Activated naive CD8-positive, alpha-beta T cell treated with anti-CD3 and anti-CD28 coated beads, Interleukin-2, amount 10 ng/mL, durations not matched to agents 7 days and 5 days (primary cell): Measurements from ENCODE around the gene TBC1D16. TPM values are rescaled to one million over a fixed set of nuclear protein-coding genes. Genes with fewer than 3 reads are reported as not detected.

Experiments
- ATAC-seq: fragments of 150-1000 bp; cut with Tn5 transposase; one replicate; pipeline ENCODE4 v1.10.0; 2021; ENCODE audit warnings: low read depth, moderate library complexity
- POLR2A ChIA-PET: fragments of 350-600 bp; sonication (Branson Sonifier 250); formaldehyde crosslinking; loops from one replicate; lab custom pipeline; 2021; ENCODE audit warnings: antibody characterized with exemption; lab: Charles Lee
- DNase-seq: peaks from one replicate; pipeline ENCODE4 v3.0.0; 2021
- H3K27ac Mint-ChIP-seq: one replicate; pipeline ENCODE4 v1.8.0; 2022; ENCODE audit warnings: mild to moderate bottlenecking, mixed read lengths
- H3K27me3 Mint-ChIP-seq: one replicate; pipeline ENCODE4 v1.8.0; 2022; ENCODE audit warnings: mild to moderate bottlenecking, moderate library complexity, mixed read lengths
- H3K36me3 Mint-ChIP-seq: one replicate; pipeline ENCODE4 v1.8.0; 2021; ENCODE audit warnings: mild to moderate bottlenecking, mixed read lengths
- H3K4me1 Mint-ChIP-seq: one replicate; pipeline ENCODE4 v1.8.0; 2021; ENCODE audit warnings: mixed read lengths
- H3K4me3 Mint-ChIP-seq: one replicate; pipeline ENCODE4 v1.8.0; 2022; ENCODE audit warnings: mild to moderate bottlenecking, moderate library complexity, mixed read lengths
- H3K9me3 Mint-ChIP-seq: one replicate; pipeline ENCODE4 v1.8.0; 2021; ENCODE audit warnings: mixed read lengths
- total RNA-seq, 2 experiments: library from RNA; stranded (reverse); gene quantifications; one replicate each; pipeline ENCODE4 v1.2.3, GENCODE V29; 2021

TBC1D16 gene, protein sequence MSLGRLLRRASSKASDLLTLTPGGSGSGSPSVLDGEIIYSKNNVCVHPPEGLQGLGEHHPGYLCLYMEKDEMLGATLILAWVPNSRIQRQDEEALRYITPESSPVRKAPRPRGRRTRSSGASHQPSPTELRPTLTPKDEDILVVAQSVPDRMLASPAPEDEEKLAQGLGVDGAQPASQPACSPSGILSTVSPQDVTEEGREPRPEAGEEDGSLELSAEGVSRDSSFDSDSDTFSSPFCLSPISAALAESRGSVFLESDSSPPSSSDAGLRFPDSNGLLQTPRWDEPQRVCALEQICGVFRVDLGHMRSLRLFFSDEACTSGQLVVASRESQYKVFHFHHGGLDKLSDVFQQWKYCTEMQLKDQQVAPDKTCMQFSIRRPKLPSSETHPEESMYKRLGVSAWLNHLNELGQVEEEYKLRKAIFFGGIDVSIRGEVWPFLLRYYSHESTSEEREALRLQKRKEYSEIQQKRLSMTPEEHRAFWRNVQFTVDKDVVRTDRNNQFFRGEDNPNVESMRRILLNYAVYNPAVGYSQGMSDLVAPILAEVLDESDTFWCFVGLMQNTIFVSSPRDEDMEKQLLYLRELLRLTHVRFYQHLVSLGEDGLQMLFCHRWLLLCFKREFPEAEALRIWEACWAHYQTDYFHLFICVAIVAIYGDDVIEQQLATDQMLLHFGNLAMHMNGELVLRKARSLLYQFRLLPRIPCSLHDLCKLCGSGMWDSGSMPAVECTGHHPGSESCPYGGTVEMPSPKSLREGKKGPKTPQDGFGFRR
- total RNA-seq = 1 to 10 TPM; 2.1 TPM

DNA sequence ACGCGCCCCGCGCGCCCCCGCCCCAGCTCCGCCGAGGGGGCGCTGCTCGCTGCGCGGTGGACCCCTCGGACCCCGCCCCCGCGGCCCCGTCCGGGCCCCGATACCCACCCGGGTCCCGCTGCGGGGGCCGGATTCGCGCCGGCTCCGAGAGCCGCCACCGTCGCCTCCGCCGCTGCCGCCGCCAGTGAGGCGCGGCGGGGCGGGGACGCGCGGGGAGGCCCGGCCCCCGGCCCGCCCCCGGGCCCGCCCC lies at the start of gene TBC1D16:
Gene TBC1D16 (minus strand): TSS at position 186 of the 250 bp plus-strand sequence. CDS start 22,325 bp downstream, outside the sequence.
- peaks cover 38% of the 10 kb centered on the region for H3K27me3 Mint-ChIP-seq
- peak within 1 kb of the TSS; percentile 93 for H3K4me3 Mint-ChIP-seq
- no peak for ATAC-seq
- H3K36me3 Mint-ChIP-seq = no peaks in the 10 kb centered on the region
- no peak for DNase-seq
- peaks cover 16% of the 10 kb centered on the region for H3K4me1 Mint-ChIP-seq
- POLR2A ChIA-PET = no interaction called here
- H3K27ac Mint-ChIP-seq = peak within 1 kb of the TSS; percentile 40
- H3K9me3 Mint-ChIP-seq = no peaks in the 10 kb centered on the region

DNA sequence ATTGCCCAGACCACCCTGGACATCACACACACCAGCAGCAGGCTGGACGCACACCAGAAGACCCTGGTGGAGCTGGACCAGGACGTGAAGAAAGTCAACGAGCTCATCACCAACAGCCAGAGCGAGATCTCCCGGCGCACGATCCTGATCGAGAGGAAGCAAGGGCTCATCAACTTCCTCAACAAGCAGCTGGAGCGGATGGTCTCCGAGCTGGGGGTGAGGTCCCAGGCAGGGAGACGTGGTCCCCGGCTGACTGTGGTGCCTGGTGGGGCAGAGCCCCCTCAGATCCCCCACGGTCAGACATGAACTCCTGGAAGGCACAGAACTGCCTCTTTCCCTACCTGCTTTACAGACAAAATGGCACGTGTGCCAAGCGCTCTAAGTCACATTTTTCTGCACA lies 49.1 kb upstream of the TBC1D16 start:
- no peak overlapping the region for H3K4me3 Mint-ChIP-seq
- H3K4me1 Mint-ChIP-seq = peaks cover 3% of the 10 kb centered on the region
- no peak for ATAC-seq
- H3K9me3 Mint-ChIP-seq = no peaks in the 10 kb centered on the region
- POLR2A ChIA-PET = no interaction called here
- H3K36me3 Mint-ChIP-seq = no peaks in the 10 kb centered on the region
- no peaks in the 10 kb centered on the region for H3K27me3 Mint-ChIP-seq
- DNase-seq = no peak
- no peak overlapping the region for H3K27ac Mint-ChIP-seq

DNA sequence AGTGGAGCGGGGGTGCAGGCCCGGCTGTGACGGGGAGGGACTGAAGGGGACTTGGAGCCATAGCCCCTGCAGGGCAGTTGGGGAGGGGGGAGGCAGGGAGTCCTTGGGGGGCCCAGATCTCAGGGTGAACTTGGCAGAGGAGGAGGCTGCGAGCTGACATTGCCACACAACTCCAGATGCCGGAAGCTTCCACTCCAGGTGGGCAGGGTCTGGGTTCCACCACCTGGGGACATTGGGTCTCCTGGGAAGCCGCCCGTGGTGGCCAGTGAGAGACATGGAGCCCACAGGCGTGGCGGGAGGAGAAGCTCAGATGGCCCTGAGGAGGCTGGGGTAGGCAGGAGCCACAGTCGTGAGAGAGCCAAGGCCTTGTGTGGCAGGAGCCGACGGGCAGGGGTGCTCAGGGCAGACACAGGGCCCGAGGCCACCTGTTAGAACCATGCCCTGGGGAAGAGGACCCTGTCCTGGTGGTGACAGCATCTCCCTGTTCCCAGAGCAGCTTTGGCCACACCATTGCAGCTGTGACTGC lies 47.5 kb upstream of the TBC1D16 start:
- Mint-ChIP-seq H3K36me3 (no peaks in the 10 kb centered on the region), H3K9me3 (no peaks in the 10 kb centered on the region), H3K27me3 (no peaks in the 10 kb centered on the region), H3K27ac (no peak overlapping the region), H3K4me1 (peaks cover 3% of the 10 kb centered on the region), H3K4me3 (no peak overlapping the region)
- POLR2A ChIA-PET = no interaction called here
- DNase-seq (no peak), ATAC-seq (no peak)

DNA sequence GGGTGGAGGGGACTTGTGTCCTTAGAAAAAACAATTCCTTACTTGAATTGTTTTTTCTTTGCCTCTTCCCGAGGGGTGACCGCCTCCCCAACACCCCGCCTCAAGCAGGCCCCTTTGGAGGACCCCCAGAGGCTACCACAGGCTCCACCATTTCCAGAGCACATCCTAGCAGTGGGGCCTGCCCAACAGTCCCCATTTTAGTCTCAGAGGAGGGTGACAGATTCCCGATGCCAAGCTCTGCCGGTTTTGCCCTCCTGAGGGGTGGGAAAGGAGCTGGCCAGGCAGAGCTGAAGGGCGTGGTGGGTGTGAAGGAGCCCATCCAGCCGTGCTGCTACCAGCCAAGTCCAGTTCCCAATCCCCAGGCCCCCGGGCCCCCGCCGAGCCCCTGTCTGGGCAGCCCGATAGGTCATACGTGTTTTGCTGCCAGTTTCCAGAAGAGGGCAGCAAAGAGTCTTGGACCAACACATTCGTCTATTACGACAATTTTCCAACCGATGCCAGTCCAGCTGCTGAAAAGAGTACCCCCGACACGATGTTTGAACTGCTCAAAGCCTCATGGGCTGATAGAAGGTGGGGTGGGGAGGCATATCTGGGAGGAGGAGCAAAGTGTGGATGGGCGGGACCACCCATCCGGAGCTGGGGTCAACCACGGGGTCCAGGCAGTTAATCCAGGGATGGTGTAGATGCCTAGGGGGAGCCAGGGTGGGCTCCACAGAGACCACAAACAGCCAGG lies 46.9 kb upstream of the TBC1D16 start:
- no peak overlapping the region for H3K4me3 Mint-ChIP-seq
- POLR2A ChIA-PET = no interaction called here
- no peaks in the 10 kb centered on the region for H3K9me3 Mint-ChIP-seq
- H3K27me3 Mint-ChIP-seq = no peaks in the 10 kb centered on the region
- H3K4me1 Mint-ChIP-seq = peaks cover 3% of the 10 kb centered on the region
- ATAC-seq = peak; percentile 58
- DNase-seq = peak; percentile 56
- no peaks in the 10 kb centered on the region for H3K36me3 Mint-ChIP-seq
- no peak overlapping the region for H3K27ac Mint-ChIP-seq

DNA sequence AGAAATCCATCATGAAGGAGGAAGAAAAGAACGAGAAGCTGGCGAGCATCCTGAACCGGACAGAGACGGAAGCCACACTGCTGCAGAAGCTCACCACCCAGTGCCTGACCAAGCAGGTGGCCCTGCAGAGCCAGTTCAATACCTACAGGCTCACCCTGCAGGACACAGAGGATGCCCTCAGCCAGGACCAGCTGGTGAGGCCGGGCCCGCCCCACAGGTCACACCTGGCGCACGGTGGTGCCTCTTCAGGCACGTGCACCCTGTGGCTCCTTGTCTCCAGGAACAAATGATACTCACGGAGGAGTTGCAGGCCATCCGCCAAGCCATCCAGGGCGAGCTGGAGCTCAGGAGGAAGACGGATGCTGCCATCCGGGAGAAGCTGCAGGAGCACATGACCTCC lies 45.9 kb upstream of the TBC1D16 start:
- no peak for DNase-seq
- H3K9me3 Mint-ChIP-seq = no peaks in the 10 kb centered on the region
- no peaks in the 10 kb centered on the region for H3K27me3 Mint-ChIP-seq
- ATAC-seq = no peak
- H3K27ac Mint-ChIP-seq = no peak overlapping the region
- no peaks in the 10 kb centered on the region for H3K36me3 Mint-ChIP-seq
- H3K4me3 Mint-ChIP-seq = no peak overlapping the region
- POLR2A ChIA-PET = no interaction called here
- H3K4me1 Mint-ChIP-seq = peaks cover 3% of the 10 kb centered on the region

DNA sequence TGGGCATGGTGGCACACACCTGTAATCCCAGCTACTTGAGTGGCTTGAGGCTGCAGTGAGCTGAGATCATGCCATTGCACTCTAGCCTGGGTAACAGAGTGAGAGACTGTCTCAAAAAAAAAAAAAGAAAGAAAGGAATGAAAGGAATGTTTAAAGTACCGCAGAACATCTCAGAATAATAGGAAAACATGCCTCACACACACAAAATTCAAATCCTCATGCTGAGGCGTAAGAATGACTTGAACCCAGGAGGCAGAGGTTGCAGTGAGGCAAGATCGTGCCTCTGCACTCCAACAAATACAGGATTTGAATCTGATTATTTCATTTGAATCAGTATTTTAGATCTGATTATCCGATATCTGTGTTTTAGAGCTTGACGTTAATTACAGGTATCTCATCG lies 44.4 kb upstream of the TBC1D16 start:
- H3K27me3 Mint-ChIP-seq = no peaks in the 10 kb centered on the region
- H3K27ac Mint-ChIP-seq = no peak overlapping the region
- H3K36me3 Mint-ChIP-seq = no peaks in the 10 kb centered on the region
- H3K4me1 Mint-ChIP-seq = peaks cover 3% of the 10 kb centered on the region
- ATAC-seq (no peak), DNase-seq (no peak)
- no peak overlapping the region for H3K4me3 Mint-ChIP-seq
- H3K9me3 Mint-ChIP-seq = no peaks in the 10 kb centered on the region
- POLR2A ChIA-PET = no interaction called here

DNA sequence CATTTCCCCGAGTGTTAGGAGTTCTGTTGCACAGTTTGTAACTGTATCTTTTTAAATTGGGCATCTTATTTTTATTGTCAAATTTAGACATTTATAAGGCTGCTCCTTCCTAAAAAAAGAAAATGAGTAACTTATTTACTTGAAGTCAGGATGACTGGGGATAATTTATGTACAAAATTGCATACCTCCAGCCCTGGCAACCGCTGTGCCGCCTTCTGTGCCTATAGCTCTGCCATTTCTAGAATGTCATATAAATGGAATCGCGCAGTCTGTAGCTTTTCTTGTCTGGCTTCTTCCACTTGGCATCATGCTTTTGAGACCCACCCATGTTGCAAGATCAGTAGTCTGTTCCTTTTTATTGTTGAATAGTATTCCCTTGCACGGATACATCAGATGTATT lies 36.7 kb upstream of the TBC1D16 start:
- DNase-seq (no peak), ATAC-seq (no peak)
- Mint-ChIP-seq H3K4me3 (no peak overlapping the region), H3K36me3 (no peaks in the 10 kb centered on the region), H3K27ac (no peak overlapping the region), H3K4me1 (peaks cover 3% of the 10 kb centered on the region), H3K27me3 (peaks cover 6% of the 10 kb centered on the region), H3K9me3 (no peaks in the 10 kb centered on the region)
- POLR2A ChIA-PET = no interaction called here

DNA sequence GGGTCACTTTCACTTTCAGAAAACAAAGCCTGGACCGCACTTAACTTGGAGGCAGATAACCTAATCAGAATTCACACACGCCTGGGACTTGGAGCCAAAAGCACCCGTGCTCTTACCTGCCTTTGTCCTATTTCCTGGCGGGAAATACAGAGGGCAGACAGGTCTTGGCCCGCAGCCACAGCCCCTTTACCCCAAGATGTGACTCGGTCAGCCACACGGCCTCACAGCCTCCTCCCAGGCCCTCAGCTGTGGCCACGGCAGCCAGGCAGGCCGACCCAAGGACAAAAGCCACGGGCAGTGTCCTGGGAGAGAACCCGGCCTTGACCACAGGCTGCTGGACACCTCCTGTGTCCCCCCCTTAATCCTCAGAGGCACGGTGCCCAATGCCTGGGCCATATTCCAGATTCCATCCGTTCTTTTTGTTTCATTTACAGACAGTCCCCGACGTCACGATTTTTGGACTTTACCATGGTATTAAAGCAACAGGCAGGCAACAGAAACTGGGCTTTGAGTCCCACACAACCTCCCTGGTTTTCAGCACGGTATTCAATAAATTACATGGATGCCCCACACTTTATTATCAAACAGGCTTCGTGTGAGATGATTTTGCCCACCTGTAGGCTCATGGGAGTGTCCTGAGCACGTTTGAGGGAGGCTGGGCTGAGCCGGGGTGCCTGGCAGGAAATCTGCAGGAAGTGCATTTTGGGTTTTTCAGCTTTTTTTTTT lies 35.6 kb upstream of the TBC1D16 start:
- ATAC-seq (no peak), DNase-seq (no peak)
- H3K9me3 Mint-ChIP-seq = no peaks in the 10 kb centered on the region
- POLR2A ChIA-PET = no interaction called here
- H3K4me1 Mint-ChIP-seq = peaks cover 3% of the 10 kb centered on the region
- no peak overlapping the region for H3K4me3 Mint-ChIP-seq
- H3K27ac Mint-ChIP-seq = no peak overlapping the region
- no peaks in the 10 kb centered on the region for H3K36me3 Mint-ChIP-seq
- H3K27me3 Mint-ChIP-seq = peaks cover 6% of the 10 kb centered on the region

DNA sequence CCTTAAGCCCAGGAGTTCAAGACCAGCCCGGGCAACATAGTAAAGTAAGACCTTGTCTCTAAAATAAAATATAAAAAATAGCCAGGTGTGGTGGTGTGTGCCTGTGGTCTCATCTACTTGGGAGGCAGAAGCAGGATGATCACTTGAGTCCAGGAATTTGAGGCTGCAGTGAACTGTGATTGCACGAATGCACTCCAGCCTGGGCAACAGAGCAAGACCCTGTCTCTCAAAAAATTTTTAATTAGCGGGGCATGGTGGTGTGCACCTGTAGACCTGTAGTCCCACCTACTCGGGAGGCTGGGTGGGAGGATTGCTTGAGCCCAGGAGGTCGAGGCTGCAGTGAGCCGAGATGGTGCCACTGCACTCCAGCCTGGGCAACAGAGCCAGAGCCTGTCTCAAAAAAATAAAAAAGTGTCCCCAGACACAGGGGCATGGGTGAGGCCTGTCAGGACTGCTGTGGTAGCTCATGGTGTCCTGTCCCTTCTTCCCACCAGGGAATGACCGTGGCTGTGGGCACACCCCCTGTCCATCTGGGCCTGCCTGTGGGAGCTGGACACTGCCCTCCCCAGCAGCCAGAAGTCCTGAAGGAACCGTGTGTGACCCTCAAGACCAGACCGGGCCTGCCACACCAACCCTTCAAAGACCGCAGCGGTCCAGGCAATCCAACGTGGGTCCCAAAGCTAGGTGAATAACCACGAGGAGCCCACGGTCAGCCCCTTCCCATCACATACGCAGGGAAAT lies 34.9 kb upstream of the TBC1D16 start:
- no peak for ATAC-seq
- peaks cover 6% of the 10 kb centered on the region for H3K27me3 Mint-ChIP-seq
- no peak overlapping the region for H3K4me3 Mint-ChIP-seq
- H3K27ac Mint-ChIP-seq = no peak overlapping the region
- no peaks in the 10 kb centered on the region for H3K36me3 Mint-ChIP-seq
- POLR2A ChIA-PET = no interaction called here
- H3K4me1 Mint-ChIP-seq = peaks cover 3% of the 10 kb centered on the region
- DNase-seq = no peak
- no peaks in the 10 kb centered on the region for H3K9me3 Mint-ChIP-seq

DNA sequence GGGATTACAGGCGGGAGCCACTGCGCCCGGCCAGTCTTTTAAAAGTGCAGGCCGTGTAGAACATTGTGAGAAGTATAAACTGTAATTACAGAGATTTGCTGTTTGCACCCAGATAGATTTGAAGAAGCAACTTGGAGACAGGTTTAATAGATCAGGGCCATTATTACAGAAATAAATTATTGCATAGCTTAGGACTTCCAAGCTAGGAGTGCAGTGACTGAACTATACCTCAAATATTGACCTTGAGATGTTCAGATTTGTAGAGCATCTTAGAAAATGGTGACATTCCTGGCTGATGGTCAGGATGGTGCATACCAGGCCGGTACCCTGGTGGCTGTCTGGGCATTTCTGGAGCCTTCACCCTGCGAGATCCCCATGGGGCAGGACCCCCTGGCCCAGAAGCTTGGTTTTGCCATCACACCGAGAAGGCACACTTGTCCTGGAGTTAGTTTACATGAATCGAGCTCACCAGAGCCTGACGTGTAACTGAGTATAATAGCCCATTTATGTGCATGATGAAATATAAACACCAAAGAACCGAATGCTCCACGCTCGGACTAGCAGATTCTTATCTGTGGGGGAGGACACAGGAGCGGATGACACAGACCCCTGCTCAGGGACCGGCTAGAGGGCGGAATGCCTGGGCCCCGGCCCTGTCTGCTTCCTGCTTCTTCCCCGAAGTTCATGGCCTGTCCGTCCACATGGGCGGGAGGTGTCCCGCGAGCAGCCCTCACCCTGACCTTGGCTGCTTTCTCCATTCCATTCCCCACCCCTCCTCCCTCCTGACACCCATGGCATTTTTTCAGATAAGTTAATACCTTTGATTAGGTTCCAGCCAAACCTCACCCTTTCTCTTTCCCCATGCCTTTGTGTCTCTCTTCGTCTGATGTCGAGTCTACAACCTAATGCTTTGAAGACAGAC lies 32.9 kb upstream of the TBC1D16 start:
- H3K4me3 Mint-ChIP-seq = no peak overlapping the region
- POLR2A ChIA-PET = interaction anchor here (0.6 kb wide), 1 partner anchor 80 kb away, joined by 3 read pairs; no protein-coding TSS in a partner anchor

DNA sequence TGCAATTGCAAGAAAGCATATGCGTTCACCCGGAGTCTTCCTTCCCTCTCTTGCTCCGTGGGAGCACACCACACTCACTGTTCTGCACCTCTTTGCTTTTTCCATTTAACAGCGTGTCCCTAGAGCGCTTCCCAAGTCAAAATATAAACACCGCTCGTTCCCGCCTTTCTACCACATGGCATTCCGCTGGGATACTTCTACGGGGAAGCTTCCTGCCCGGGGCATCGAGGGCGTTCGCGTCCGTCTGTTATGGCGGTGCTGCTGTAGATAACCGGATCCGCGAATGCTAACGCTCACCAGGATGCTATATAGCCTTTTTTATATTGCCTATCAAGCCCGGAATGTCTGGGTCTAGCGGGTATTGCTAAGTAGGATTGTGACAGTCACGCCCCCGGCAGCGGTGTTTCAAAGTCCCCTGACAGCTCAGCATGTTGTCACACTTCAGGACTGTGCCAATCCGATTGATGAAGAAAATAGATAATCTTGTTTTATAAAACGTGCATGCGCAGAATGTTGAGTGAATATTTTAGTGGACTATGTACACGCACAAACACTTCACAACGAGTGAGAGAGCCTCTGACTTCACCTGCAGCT lies 31.8 kb upstream of the TBC1D16 start:
- Mint-ChIP-seq H3K36me3 (no peaks in the 10 kb centered on the region), H3K9me3 (no peaks in the 10 kb centered on the region), H3K4me1 (peaks cover 3% of the 10 kb centered on the region), H3K4me3 (no peak overlapping the region), H3K27me3 (peaks cover 4% of the 10 kb centered on the region), H3K27ac (no peak overlapping the region)
- POLR2A ChIA-PET = no interaction called here
- ATAC-seq (no peak), DNase-seq (no peak)

More for the DNA sequence above, 32.9 kb upstream of the TBC1D16 start:
- peaks cover 3% of the 10 kb centered on the region for H3K4me1 Mint-ChIP-seq
- peaks cover 6% of the 10 kb centered on the region for H3K27me3 Mint-ChIP-seq
- no peak overlapping the region for H3K27ac Mint-ChIP-seq
- no peak for ATAC-seq
- no peaks in the 10 kb centered on the region for H3K36me3 Mint-ChIP-seq
- H3K9me3 Mint-ChIP-seq = no peaks in the 10 kb centered on the region
- DNase-seq = no peak
